Retinal pigment epithelial cell (primary cell): ENCODE results near the gene SLC6A2.

Experiments used
- DNase-seq: peaks from one replicate; pipeline ENCODE4 v3.0.0-alpha.2; 2010; ENCODE audit warnings: low read depth
- H3K4me3 ChIP-seq: 2 replicates; pipeline ENCODE4 v1.5.1; 2011; ENCODE audit warnings: mild to moderate bottlenecking, low read length, control low read depth, moderate library complexity
- TF ChIP-seq, protein P1 (sequence below): conservative IDR thresholded peaks from 2 replicates; pipeline ENCODE4 v1.5.1; 2011; ENCODE audit warnings: low read depth, low read length, control low read depth, inconsistent platforms

SLC6A2 gene

DNA sequence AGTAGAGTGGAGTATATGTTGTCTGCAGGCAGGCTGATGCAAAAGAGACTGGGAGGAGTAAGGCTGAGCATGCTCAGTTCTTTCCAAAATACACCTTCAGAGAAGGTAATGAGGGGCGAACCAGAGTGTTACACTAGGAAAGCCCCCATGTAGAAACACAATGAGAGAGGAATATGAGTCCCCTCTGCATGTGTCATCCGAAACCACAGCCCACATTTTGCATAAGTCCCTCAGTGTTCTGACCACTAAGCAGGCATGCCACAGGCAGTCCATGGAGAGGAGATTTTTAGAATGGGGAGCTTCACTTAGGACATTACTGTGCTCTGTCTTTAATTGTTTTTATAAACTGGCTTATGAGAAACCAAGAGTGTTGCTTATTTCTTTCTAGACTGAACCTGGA lies 32.0 kb downstream of the SLC6A2 start:
- no peak overlapping the region for H3K4me3 ChIP-seq
- TF ChIP-seq, protein P1, sequence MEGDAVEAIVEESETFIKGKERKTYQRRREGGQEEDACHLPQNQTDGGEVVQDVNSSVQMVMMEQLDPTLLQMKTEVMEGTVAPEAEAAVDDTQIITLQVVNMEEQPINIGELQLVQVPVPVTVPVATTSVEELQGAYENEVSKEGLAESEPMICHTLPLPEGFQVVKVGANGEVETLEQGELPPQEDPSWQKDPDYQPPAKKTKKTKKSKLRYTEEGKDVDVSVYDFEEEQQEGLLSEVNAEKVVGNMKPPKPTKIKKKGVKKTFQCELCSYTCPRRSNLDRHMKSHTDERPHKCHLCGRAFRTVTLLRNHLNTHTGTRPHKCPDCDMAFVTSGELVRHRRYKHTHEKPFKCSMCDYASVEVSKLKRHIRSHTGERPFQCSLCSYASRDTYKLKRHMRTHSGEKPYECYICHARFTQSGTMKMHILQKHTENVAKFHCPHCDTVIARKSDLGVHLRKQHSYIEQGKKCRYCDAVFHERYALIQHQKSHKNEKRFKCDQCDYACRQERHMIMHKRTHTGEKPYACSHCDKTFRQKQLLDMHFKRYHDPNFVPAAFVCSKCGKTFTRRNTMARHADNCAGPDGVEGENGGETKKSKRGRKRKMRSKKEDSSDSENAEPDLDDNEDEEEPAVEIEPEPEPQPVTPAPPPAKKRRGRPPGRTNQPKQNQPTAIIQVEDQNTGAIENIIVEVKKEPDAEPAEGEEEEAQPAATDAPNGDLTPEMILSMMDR = no peak
- DNase-seq = no peak

DNA sequence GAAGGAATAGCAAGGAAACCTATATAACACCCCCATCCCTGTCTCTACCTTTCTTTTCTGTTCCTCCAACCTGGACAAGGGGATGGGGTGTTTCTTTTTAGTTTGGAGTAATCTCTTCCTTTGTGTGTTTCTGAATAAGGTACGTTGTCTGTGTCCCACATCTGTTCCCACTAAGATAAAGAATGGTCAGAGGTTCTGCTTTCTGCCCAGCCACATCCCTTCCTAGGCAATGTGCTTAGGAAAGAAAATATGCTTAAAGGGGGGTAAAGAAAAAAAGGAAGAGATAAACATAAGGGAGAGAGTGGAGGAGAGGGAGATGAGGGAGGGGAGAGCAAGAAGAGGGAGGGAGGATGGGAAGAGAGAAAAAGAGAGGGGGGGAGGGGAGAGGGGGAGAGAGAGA lies 35.1 kb downstream of the SLC6A2 start:
- no peak overlapping the region for H3K4me3 ChIP-seq
- no peak for DNase-seq
- TF ChIP-seq, protein P1 = no peak

DNA sequence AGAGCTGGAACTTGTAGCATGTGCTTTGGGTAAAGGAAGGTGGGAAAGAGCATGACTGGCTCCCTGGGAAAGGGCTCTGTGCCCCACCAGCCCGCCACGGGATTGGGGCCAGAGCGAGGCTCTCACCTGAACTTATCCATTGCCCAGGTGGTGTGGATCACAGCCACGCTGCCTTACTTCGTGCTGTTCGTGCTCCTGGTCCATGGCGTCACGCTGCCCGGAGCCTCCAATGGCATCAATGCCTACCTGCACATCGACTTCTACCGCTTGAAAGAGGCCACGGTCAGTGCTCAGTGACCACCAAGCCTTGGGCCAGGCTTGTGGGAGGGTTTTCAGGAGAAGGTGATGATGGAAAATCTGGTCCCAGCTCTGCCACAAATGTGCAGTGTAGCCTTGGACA lies 36.0 kb downstream of the SLC6A2 start:
- no peak overlapping the region for H3K4me3 ChIP-seq
- DNase-seq = no peak
- TF ChIP-seq, protein P1 = no peak

DNA sequence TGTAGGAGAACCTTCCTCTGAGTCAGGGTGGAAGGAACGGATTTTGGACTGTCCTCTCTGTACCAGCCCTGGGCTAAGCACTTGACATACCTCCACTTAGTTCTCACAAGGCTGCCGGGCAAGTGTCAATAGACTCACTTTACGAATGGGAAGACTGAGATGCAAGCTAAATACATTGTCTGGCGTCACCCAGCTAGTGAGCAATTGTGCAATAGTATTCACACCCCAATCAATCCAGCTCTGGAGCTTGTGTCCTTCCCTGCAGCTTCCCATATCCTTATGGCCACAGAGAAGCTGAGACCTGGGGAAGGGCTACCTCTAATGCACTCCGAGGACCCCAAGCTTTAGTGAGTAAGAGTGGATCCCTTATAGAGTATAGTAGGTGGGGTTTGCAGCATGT lies 39.8 kb downstream of the SLC6A2 start:
- TF ChIP-seq, protein P1 = no peak
- DNase-seq = no peak
- H3K4me3 ChIP-seq = no peak overlapping the region

DNA sequence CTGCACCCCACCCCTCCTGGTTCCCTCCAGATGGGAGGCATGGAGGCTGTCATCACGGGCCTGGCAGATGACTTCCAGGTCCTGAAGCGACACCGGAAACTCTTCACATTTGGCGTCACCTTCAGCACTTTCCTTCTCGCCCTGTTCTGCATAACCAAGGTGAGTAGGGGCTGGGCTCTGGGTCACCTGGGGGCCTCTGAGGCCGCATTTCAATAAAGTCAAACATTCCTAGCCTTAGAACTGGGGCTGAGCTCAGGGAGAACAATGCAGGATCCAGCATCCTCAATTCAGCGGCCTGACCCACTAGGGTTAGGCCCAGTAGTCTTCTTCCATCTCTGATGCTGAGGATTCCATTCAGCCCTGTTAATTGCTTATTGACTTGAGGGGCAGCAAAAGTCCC lies 42.1 kb downstream of the SLC6A2 start:
- DNase-seq = no peak
- H3K4me3 ChIP-seq = no peak overlapping the region
- TF ChIP-seq, protein P1 = no peak

DNA sequence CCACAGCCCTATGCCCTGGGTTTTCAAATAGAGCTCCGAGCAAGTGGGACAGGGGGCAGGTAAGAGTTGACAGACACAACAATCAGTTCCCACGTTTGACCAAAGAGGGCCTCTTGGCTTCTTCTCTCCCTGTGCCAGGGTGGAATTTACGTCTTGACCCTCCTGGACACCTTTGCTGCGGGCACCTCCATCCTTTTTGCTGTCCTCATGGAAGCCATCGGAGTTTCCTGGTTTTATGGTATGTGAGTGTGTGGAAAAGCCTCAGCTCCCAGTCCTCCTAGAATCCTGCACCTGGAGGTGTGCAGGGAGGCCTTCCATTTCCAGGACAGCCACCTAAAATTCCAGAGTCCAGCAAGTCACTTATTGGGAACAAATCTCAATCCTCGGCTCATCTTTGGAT lies 42.5 kb downstream of the SLC6A2 start:
- DNase-seq = no peak

DNA sequence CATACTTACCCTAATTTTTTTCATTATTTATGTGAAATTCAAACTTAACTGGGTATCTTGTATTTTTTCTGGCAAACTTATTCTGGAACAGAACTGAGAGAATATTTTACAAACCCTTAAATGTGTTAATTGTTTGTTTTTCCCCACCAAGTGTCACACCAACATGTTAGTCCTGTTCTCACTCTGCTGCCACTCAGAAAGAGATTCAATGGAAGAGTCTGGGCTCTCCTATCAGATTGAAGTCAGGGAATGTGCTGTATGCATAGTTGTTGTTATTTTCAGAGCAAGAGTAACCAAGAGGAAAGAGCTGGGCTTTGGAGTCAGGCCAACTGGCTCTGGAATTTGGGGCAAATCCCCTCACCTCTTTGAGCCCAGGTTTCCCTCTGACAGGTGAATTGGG lies 43.2 kb downstream of the SLC6A2 start:
- DNase-seq = no peak
- TF ChIP-seq, protein P1 = no peak
- H3K4me3 ChIP-seq = no peak overlapping the region

More for the DNA sequence above, 42.5 kb downstream of the SLC6A2 start:
- H3K4me3 ChIP-seq = no peak overlapping the region
- TF ChIP-seq, protein P1 = no peak
